ENCODE data around the gene CYTIP.
A peak's percentile ranks its signal among the peaks of the same experiment; 100 is the strongest.
"Not testable (repeated sequence)": the region's sequence is repeated elsewhere in the genome, so short reads cannot be mapped to it uniquely, and the experiment has no call there.

The CYTIP gene

DNA sequence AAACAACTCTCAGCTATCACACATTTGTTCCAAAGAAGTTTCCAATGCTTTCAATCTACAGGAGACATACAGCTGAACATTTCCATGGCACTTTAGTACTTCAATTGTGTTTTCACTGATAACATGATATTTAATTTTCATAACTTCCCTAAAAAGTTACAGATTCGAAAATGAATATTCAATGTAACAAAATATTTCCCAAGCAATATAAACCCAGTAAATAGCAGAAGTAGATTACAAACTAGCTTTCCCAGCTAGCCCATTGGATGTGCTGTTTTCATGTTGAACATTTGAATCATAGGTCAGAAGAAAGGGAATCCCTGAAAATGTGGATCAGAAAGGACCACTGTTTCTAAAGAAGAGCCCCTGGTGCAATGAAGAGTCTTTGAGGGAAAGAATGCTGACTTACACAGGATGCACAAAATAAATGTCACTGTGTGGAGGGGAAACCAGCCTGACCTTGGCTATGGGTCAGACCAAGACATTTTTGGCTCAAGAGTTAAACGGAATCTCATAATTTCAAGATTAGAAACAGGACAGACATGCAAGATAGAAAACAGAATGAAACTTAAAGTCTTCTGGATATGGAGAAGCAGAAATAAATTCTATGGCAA lies 22.5 kb downstream of the CYTIP start:
- DNase-seq = no peak

DNA sequence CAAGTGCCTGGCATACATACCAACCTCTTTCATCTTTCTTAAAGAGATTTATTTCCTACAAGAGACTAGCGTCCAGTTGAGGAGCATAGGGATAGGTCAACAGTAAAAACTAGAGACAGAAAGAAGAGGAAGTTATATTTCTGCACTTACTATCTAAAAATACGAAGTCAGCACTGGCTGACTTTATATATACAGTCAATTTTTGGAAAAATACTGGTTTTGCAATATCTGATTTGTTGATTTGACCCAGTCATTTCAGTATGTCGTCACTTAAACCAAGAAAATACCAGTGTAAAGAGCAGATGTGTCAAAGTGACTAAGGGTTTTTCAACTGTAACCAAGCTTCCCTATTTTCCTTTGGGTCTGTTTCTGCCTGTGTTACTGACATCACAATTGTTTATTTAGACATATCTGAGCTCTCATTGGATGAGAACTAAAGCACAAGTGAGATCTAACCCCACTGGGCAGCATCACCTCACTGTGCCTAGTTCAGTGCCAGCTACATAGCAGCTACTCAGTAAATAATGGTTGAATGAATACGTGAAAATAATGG lies 23.0 kb downstream of the CYTIP start:
- no peak for DNase-seq

DNA sequence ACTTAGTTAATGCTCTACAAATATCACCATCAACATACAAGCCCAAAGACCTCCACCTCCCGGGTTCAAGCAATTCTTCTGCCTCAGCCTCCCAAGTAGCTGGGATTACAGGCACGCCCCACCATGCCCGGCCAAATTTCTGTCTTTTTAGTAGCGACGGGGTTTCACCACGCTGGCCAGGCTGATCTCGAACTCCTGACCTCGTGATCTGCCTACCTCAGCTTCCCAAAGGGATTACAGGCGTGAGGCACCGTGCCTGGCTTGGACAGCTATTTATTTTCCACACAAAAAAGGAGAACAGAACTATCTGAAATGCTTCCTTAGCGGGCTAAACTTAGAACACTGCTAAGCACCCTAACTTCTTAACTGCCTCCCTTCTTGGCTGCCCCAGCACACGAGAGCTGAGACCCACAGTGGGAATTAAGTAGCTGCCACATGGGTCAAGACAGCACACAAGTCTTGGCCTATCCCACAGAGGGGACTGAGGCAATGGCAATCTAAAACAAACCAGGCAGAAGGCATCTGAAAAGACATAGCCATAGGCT lies 24.8 kb downstream of the CYTIP start:
- no peak for DNase-seq

DNA sequence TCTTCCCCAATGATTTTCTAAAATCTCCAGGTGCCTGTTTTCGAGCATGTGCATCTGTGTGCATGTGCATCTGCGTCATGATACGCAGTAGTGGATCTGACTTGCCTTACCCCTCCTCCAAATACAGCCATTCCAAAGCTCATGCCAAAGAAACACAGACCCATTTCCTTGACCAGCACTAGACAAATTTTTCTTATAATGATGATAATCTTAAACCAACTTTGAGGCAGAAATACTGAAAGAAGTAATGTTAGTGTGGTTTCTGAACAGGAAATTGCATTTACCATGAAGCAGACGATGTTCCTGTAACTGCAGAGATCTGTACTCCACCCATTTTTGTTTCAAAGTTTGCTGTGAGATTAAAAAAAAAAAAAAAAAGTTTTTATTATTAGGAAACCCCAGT lies 25.6 kb downstream of the CYTIP start:
- no peak for DNase-seq

DNA sequence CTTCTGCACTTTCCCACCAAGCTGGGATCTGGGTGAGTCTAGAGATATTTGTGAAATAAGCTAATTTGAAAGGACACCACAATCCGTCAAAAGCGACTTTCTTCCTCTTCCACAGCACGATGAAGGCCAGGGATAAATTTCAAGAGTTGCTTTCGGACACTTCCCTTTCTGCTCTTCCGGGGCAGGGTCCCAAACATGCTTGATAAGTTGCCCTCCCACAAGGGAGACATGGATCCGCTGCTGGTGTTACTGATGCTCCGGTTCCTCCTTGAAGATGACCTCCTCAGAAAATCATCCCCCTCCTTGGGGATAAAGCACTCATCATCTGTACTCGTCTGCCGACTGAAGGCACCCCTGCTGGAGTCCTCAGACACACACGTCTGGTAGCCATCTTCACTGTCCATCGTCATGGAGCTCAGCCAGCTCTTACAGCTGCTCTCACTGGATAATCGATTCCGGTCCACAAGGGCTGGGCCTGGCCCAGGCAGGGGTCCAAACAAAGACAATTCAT lies 28.2 kb downstream of the CYTIP start:
- DNase-seq = no peak

DNA sequence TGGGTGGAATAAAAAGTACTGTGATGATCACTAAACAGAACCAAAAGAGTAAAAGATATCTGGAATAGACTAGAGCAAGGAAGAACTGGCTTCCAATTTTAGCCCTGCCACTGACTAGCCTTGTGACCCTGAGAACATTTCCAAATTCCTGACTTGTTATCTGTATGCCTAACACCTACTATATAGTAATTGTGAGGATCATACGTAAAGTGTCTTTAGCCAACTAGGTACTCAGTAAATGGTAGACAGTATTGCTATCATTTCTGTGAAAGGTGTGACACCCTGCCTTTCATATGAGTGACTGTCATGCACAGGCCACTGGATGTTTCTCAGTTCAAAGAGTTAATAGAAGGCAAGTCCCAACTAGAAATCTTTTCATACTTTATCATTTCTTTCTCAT lies 29.8 kb downstream of the CYTIP start:
- no peak for DNase-seq

DNA sequence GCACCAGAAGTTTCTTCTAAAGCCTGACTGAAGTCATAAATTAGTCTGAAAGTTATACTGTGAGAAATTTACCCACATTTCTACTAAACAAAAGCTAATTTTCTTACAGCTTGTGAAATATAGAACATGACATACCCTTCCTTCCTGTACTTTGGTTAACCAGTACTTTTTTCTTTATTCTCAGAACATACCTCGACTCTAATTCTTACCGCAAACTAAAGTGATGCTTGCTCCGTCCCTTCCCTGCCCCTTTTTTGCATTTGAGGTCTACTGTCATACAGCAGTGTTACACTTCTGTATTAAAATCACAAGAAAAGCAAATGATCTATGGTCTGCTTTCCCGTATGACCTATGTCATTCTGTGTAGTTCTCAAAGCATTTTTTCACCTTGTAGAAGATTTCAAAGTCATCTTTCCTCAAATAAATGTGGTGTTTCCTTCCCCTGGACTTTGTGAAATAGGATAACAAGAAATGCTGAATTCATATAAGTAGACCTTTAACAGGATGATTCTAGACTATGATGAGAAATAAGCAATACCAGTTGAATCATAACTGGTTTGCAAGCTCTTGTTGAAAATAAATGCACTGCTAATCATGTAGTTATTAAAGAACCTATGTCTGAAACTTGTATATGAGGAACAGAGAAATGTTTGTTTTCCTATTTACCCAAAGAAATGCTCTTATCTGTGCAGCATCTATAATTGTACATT lies 30.4 kb downstream of the CYTIP start:
- DNase-seq = no peak

DNA sequence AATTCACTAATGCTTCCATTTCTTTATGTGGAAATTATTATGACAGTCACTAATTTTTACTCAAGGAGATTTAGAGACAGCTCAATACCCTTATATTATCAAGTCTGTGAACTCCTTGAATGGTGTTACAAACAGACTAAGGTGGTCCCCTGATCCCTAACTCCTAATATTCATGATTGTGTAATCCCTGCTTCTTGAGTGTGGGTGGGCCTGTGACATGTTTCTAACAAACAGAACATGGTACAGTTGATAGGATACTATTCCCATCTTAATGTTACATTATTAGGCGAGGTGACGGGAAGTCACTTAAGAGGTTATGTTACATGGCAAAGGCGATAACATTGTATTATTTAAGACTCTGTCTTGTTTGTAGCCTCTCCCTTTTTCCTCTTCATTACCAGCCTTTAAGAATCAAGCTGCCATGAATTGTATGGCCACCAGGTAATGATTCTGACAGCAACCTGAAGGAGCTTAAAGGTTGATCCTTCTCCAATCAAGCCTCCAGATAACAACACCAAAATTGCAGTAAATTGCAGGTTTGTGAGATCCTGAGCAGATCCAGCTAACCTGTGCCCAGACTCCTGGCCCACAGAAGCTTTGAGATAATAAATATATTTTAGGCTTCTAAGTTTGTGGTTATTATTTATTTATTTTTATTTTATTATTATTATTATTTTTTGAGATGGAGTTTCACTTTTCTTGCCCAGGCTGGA lies 32.1 kb downstream of the CYTIP start:
- no peak for DNase-seq

DNA sequence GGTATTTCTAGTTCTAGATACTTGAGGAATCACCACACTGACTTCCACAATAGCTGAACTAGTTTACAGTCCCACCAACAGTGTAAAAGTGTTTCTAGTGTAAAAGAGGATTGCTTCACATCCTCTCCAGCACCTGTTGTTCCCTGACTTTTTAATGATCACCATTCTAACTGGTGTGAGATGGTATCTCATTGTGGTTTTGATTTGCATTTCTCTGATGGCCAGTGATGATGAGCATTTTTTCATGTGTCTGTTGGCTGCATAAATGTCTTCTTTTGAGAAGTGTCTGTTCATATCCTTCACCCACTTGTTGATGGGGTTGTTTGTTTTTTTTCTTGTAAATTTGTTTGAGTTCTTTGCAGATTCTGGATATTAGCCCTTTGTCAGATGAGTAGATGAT lies 38.5 kb downstream of the CYTIP start:
- not testable (repeated sequence) for DNase-seq

DNA sequence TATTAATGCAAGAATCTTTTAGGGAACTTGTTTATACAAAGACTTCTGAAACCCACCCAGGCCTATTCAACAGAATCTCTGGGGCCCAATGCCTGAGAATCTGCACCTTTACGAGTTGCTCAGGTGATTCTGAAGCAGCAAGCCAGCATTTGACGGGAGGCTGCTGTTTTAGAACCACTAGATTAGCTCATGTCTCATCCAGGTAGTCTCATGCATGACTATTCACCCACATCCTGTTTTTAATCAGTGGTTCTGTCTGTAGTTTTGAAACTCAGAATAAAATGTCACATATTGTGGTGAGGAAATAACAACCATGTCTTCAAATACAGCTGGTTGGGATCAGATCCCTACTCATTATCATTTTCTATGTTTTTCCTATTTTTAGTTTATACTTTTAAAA lies 39.5 kb downstream of the CYTIP start:
- DNase-seq = peak; percentile 3

DNA sequence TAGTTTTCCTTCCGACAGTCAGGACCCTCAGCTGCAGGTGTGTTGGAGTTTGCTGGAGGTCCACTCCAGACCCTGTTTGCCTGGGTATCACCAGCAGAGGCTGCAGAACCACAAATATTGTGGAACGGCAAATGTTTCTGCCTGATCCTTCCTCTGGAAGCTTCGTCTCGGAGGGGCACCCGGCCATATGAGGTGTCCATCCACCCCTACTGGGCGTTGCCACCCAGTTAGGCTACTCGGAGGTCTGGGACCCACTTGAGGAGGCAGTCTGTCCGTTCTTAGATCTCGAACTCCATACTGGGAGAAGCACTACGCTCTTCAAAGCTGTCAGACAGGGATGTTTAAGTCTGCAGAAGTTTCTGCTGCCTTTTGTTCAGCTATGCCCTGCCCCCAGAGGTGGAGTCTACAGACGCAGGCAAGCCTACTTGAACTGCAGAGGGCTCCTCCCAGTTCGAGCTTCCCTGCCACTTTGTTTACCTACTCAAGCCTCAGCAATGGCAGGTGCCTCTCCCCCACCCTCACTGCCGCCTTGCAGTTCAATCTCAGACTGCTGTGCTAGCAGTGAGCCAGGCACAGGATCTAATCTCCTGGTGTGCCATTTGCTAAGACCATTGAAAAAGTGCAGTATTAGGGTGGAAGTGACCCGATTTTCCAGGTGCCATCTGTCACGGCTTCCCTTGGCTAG lies 40.9 kb downstream of the CYTIP start:
- DNase-seq = not testable (repeated sequence)

DNA sequence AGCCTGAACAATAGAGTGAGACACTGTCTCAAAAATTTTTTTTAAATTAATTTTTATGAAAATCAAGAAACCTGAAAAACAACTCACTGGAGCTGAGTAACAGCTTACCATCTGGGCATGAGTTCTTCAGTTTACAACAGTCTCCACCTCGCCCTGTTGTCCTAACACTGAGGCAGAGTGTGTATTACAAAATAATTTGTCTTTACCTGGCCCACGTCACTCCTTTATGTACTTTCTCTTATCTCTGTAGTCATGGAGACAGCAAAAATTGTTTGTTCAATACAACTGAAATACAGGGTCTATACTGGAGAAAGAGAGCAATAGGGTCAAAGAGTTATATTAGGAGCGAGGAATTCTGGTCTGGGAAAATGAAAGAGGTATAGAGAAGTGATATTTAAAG lies 48.1 kb downstream of the CYTIP start:
- no peak for DNase-seq

DNA sequence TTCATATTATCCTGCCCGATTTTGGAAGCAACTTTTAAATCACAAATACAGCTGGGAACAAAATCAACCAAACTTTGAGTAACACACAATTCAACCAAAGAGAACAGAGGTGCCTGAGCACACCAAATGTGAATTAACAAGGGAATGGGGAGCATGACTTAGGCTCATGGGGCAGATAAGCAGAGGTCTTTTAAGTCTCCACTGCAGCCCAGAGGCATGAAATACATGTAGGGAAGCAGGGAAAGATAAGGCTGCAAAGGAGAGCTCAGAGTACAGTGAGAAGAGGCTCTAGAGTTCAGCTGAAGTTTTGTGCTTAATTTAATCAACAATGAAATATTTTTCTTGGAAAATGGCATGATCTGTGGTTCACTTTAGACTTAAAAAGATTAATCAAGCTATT lies 49.0 kb downstream of the CYTIP start:
- no peak for DNase-seq

DNA sequence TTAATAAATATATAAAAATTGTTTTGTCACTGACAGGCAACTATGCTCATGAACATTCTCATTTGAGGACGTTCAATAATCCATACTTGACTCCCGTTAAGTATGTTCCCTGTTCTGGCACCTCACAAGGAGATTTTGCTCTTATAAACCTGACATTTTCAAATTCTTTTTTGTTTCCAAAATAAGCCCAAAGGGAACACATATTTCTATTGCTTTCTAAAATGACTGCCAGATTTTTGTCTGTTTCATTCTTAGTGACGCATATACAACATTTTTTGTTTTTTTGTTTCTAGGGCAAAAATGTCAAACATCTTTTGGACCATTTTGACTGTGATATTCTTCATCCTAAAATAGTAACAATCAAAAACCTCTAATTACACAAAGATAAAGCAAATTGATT lies 50.5 kb downstream of the CYTIP start:
- no peak for DNase-seq

DNA sequence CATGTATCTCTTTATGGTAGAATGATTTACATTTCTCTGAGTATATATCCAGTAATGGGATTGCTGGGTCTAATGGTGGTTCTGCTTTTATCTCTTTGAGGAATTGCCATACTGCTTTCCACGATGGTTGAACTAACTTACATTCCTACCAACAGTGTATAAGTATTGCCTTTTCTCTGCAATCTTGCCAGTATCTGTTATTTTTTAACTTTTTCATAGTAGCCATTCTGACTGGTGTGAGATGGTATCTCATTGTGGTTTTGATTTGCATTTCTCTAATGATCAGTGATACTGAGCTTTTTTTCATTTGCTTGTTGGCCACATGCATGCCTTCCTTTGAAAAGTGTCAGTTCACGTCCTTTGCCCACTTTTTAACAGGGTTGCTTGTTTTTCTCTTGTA lies 55.1 kb downstream of the CYTIP start:
- DNase-seq = no peak

DNA sequence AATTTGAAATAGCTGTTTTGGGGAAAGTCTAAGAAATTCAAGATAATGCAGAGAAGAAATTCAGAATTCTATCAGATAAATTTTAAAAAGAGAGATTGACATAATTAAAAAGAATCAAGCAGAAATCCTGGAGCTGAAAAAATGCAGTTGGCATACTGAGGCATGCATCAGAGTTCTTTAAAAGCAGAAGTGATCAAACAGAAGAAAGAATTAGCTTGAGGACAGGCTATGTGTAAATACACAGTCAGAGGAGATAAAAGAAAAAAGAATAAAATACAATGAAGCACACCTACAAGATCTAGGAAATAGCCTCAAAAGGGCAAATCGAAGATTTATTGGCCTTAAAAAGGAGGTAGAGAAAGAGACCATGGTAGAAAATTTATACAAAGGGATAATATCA lies 57.1 kb downstream of the CYTIP start:
- no peak for DNase-seq

DNA sequence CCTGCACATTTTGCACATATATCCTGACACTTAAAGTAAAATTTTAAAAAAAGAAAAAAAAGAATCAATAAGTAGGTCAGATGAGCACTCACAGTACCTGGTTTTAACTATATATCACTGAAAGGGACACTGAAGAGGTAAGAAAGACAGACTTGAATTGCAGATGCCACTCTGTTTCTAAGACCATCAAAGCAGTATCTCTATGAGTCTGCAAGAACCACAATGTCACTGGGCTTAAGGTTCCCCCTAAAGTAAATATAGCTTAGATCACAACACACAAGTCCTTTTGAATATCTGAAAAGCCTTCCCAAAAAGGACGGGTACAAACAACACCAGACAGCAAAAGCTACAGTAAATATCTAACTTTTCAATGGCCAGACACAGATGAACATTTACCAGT lies 57.6 kb downstream of the CYTIP start:
- DNase-seq = no peak

DNA sequence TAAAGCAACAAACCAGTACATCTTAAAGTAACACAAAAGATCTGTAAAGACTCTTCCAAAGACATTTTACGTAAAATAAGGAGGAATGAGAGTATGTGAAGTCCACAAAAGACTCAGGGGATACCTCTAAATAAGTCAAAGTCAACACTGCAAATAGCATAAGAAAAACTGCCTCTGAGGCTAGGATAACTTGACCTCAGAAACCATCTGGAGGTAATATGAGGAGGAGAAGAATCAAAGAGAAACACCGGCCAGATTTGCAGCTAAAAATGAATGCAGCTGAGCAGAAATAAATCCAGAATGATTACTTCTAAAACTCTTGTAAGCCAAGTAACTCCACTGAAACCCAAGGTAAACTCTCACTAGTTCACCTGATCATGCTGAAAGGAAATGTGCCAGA lies 66.0 kb downstream of the CYTIP start:
- DNase-seq = no peak

DNA sequence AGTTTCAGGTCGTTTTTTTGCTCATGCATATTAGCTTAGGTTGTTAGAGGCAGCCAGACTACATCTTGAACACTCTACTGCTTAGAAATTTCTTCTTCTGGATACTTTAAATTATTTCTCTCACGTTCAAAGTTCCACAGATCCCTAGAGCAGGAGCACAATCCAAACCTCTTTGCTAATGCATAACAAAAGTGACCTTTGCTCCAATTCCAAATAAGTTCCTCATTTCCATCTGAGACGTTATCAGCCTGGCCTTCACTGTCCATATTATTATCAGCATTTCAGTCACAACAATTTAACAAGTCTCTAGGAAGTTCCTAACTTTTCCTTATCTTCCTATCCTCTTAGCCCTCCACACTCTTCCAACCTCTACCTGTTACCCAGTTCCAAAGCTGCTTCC lies 67.8 kb downstream of the CYTIP start:
- no peak for DNase-seq

DNA sequence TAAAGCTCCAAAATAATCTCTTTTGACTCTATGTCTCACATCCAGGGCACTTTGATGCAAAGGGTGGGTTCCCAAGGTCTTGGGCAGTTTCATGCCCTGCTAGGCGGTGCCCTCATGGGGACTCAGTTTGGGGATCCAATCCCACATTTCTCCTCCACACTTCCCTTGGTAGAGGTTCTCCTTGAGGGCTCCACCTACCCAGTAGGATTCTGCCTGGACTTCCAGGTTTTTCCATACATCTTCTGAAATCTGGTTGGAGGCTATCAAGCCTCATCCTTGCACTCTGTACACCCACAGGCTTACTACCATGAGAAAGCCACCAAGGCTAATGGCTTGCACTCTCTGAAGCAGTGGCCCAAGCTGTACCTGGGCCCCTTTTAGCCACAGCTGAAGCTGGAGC lies 68.5 kb downstream of the CYTIP start:
- DNase-seq = no peak

DNA sequence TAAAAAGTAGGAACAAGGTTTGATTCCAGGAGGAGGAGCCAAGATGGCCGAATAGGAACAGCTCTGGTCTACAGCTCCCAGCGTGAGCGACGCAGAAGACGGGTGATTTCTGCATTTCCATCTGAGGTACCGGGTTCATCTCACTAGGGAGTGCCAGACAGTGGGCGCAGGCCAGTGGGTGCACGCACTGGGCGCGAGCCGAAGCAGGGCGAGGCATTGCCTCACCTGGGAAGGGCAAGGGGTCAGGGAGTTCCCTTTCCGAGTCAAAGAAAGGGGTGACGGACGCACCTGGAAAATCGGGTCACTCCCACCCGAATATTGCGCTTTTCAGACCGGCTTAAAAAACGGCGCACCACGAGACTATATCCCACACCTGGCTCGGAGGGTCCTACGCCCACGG lies 75.4 kb downstream of the CYTIP start:
- DNase-seq = not testable (repeated sequence)

DNA sequence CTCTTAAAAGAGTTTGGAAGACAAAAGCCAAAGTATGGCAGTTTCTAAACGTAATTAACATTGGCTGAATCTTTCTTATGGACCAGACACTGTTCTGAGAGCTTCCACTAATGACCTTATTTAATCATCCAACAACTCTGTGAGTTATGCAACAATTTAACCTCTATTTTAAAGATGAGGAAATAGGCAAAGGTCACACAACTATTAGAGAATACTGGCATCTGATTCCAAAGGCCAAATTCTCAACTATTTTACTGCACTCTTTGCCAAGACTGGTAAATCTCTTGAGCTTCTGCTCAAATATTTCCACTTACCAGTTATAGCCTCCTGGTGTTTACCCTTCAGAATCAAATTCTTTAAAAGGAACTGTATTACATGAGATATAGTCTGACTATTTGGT lies 76.2 kb downstream of the CYTIP start:
- no peak for DNase-seq
